Stimulated activated CD4-positive, alpha-beta T cell treated with anti-CD3 and anti-CD28 coated beads, TNF-alpha, amount 100 ng/mL, for 48 hours (primary cell): ENCODE data around the gene FAM177B.

Experiments
- DNase-seq, 3 donors: peaks; one replicate each; pipeline ENCODE4 v3.0.0-alpha.2; 2020; ENCODE audit warnings: low read depth in 3 of 3

Gene FAM177B

DNA sequence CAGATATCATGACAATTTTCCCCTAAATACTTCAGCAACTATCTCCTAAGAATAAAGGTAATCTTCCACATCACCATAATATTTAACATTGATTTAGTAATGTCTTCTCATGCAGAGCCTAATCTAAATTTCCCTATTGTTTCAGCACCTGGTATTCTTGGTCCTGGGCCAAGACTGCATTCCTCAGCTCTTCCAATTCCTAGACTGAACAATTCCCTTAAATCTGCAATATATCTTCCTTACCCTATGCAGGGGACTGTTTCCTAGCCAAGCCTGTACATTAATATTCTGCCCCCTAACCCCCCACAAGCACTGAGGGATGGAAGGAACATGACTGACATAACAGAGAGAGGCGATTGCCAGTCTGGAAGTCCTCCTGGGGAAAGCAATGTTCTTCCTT, 49.1 kb downstream of the FAM177B start:
- DNase-seq = no peak

DNA sequence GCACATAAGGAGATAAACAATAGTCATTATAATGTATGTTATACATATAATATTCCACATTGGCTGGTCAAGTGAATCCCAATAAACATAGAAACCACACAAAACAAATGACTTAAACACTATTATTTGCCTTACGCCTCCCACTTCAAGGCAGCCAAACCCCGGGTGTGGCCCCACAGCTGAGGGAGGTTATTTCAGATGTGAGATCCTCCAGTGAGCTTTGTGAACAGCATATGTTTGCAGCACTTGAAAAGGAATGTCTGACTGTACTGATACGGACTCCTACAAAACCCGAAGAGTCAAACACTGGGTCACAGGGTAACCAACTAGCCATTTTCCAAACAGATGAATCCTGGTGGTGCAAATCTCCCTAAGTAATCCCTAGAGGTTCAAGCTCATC, 50.7 kb downstream of the FAM177B start:
- DNase-seq = no peak

DNA sequence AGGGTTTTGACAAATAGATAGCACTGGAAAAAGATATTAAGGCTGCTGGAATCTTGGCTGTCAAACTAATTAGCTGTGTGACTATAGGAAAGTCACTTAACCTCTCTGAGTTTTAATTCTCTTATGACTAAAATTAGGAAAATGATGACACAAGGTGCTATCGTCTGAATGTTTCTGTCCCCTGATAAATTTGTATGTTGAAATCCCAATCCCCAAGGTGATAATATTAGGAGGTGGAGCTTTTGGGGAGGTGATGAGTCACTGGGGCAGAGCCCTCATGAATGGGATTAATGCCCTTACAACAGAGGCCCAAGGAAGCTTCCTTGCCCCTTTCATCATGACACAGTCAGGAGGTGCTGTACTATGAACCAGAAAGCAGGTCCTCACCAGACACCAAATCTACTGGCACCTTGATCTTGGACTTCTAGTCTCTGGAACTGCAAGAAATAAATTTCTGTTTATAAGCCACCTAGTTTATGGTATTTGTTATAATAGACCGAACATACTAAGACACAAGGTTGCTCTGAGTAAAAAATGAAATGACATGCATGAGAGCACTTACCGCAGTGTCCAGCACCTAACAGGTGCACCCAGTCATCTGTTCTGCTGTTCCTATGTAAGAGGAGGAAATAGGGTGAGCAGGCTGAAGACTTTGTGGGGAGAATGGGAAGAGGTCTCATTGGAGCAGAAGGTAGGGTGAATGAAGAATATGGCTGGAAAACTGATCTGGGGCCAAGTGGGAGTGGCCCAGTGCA, 51.6 kb downstream of the FAM177B start:
- no peak for DNase-seq

DNA sequence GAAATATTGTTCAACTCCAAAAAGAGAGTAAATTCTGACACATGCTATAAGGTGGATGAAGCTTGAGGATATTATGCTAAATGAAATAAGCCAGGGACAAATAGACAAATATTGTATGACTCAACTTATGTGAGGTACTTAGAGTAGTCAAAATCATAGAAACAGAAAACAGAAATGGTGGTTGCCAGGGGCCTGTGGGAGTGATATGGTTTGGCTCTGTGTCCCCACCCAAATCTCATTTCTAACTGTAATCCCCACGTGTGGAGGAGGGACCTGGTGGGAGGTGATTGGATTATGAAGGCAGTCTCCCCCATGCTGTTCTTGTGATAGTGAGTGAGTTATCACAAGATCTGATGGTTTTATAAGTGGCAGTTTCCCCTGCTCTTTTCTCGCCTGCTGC, 53.1 kb downstream of the FAM177B start:
- DNase-seq = no peak

DNA sequence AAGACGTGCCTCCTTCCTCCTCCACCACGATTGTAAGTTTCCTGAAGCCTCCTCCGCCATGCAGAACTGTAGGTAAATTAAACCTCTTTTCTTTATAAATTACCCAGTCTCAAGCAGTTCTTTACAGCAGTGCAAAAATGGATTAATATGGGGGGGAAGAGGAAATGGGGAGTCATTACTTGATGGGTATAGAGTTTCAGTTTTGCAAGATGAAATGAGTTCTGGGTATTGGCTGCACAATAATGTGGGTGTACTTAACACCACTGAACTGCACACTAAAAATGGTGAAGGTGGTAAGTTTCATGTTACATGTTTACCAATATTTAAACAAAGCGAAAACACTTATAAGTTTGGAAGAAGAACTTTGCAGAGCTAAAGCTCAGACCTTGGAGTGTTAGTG, 53.5 kb downstream of the FAM177B start:
- no peak for DNase-seq

DNA sequence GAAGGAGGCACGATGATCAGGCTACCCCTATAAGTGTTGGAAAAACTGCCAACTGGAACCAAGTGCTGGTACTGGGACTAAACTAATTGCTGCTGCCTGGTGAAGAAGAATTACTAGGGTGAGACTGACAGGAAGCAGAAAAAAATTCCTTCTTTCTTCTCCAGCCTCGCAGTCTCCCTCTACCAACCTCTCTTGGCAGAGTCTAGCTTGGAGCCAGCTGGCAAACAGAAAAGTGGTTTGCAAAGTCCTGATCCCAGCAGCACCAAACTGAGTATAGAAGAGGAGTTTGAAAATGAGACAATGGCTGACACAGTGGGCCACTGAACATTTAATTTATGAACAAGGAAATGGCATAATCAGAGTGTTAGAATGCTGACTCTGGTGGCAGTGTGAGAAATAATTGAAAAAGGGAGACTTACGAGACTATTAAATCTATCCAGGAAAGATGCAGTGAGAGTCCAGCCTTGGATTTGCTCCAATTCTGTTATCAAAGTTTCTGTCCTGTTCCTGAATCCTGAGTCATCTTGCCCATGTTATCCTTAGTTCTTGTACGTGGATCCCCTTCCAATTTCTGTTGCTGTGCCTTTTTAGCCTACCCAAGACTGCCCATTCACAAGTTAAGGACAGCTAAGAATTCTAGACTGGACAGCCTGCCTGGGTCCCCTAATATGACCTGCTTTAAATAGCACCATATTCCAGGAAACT, 54.2 kb downstream of the FAM177B start:
- no peak for DNase-seq

DNA sequence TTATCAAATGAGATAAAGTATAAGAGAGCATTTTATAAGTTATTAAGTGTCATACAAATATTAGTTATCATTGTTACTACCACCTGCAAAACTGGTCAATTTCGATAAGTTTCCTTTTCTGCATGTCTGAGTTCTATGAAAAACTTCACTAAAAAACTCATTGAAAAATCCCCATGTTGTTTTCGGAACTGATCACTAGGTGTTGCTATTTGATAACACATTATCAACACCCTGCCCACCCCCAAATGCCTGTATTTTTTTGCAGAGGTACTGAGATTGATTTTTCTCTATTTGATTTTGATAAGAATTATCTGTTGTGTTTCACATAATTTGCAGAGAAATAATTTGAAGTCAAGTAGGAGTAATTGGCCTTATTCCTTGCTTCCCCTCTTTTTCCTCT, 55.7 kb downstream of the FAM177B start:
- no peak for DNase-seq

DNA sequence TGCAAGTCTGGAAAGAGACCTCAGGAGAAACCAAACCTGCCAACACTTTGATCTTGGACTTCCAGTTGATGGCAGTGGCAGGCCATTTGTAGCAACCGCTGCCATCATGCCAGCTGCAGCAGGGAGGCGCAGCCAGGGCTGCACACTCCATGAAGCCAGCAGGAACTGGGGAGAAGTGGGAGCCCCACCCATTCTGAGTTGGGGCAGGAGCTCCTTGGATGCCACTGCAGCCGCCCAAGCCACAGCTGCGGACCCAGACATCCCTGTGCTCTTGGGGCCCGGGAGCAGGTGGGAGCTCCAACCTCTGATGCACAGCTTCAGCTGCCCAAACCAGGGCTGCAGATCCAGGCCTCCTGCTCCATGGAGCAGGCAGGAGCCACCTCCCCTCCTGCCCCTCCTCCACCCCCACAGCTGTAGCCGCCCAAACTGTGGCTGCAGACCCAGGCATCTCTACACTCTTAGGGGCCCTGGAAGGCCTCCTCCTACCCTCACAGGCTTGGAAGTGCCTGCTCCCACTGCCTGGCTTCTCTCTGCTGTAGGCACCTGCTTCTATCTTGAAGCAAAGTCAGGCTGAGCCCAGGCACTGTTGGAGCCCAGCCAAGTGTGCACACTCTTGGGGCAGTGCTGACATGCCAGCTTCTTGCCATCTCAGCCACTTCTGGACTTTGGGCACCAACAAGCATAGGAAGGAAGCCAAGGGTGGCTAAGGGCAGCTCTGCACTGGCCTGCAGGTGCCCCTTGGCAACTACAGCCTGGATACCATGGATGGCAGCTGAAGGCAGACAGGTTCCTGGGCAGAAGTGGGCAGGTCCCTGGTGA, 57.9 kb downstream of the FAM177B start:
- DNase-seq = no peak

DNA sequence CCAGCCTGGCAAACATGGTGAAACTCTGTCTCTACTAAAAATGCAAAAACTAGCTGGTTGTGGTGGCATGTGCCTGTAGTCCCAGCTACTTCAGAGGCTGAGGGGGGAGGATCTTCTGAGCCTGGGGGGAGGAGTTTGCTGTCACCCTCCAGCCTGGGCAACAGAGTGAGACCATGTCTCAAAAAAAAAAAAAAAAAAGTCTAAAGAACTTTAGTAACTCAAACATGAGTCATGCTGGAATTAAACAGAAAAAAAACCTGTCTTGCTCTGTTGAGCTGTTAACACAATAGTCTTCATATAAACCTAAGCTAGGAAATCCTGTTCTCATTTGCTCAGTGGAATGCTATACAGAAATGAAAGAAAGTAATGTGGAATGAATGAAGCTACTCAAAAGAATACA, 61.1 kb downstream of the FAM177B start:
- DNase-seq = no peak

DNA sequence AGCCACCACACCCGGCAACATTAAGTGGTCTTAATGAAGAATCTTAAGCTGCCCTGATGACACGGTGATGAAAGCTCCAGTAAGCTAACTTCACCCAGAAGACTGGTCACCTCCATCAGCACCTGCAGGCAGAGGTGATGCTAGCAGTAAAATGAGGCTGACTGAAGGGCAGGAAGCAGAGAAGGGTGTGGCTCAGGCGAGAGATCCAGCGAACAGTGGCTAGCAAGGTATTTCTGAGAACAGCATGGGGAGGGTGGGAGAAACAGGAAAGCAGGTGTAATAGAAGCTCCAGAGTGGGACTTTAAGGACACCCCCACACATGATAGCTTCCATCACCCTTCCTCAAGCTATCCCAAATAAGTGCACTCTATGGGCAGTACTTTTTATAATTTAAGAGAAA, 62.0 kb downstream of the FAM177B start:
- no peak for DNase-seq
